T-cell (primary cell): Measurements from ENCODE around the gene ELMOD3. TPM values are rescaled to one million over a fixed set of nuclear protein-coding genes. Genes with fewer than 3 reads are reported as not detected.
A peak's percentile ranks its signal among the peaks of the same experiment; 100 is the strongest.
"Not testable (repeated sequence)": the region's sequence is repeated elsewhere in the genome, so short reads cannot be mapped to it uniquely, and the experiment has no call there.

Experiments
- ATAC-seq, 4 experiments: fragments of 200-7000 bp in 3 of 4; fragments of 150-1000 bp in 1 of 4; cut with Tn5 transposase; replicated peaks in 1 of 4; 1 replicate in 3 of 4; 2 replicates in 1 of 4; pipeline ENCODE4 v1.10.0; 2021; ENCODE audit warnings: moderate library complexity in 3 of 4, mild to moderate bottlenecking in 2 of 4, moderate number of reproducible peaks in 1 of 4
- CTCF ChIA-PET, 2 donors: fragments of 300-600 bp; sonication (Branson Sonifier 250); formaldehyde crosslinking; loops; one replicate each; lab custom pipeline; 2022; ENCODE audit warnings: antibody characterized with exemption in 2 of 2; lab: Charles Lee
- POLR2A ChIA-PET, 2 donors: fragments of 300-600 bp; sonication (Branson Sonifier 250); formaldehyde crosslinking; loops; one replicate each; lab custom pipeline; 2022; ENCODE audit warnings: antibody characterized with exemption in 2 of 2; lab: Charles Lee
- DNase-seq, 35 experiments: peaks; one replicate each; pipeline versions ENCODE4 v3.0.0 to v3.0.0-alpha.2; 2013 to 2023
- H3K27ac ChIP-seq: one replicate; pipeline ENCODE4 v1.5.1; 2013; ENCODE audit warnings: low read length
- H3K27me3 ChIP-seq, 2 experiments: replicated peaks in 1 of 2; 1 replicate in 1 of 2; 2 replicates in 1 of 2; pipeline versions ENCODE4 v1.6.1 to v1.7.0; 2013; ENCODE audit warnings: low read length in 1 of 2, mixed read lengths in 1 of 2; ENCODE audit not compliant: control insufficient read depth in 2 of 2, insufficient read depth in 2 of 2; ENCODE audit errors: extremely low read depth in 1 of 2
- H3K36me3 ChIP-seq, 2 donors: 1 replicate in 1 of 2; 2 replicates in 1 of 2; pipeline versions ENCODE4 v1.6.1 to v1.7.0; 2013; ENCODE audit warnings: low read length in 1 of 2; ENCODE audit not compliant: control insufficient read depth in 2 of 2, insufficient read depth in 1 of 2; ENCODE audit errors: extremely low read depth in 1 of 2
- H3K4me1 ChIP-seq, 2 experiments: 1 replicate in 1 of 2; 2 replicates in 1 of 2; pipeline versions ENCODE4 v1.6.1 to v1.7.0; 2013; ENCODE audit warnings: low read length in 2 of 2, mixed read lengths in 1 of 2; ENCODE audit not compliant: insufficient read depth in 2 of 2, control insufficient read depth in 1 of 2; ENCODE audit errors: extremely low read depth in 1 of 2
- H3K4me3 ChIP-seq, 2 donors: 1 replicate in 1 of 2; 2 replicates in 1 of 2; pipeline versions ENCODE4 v1.5.1 to v1.7.0; 2013; ENCODE audit warnings: mild to moderate bottlenecking in 2 of 2, low read length in 1 of 2, moderate library complexity in 1 of 2; ENCODE audit not compliant: control insufficient read depth in 1 of 2; ENCODE audit errors: extremely low read depth in 1 of 2
- H3K9me3 ChIP-seq: 2 replicates; pipeline ENCODE4 v1.7.0; 2013
- H3K27ac Mint-ChIP-seq, 2 donors: one replicate each; pipeline ENCODE4 v1.8.0; 2020 to 2021; ENCODE audit warnings: mild to moderate bottlenecking in 2 of 2, mixed read lengths in 2 of 2
- H3K27me3 Mint-ChIP-seq, 2 donors: one replicate each; pipeline ENCODE4 v1.8.0; 2021 to 2022; ENCODE audit warnings: mixed read lengths in 2 of 2
- H3K36me3 Mint-ChIP-seq: one replicate; pipeline ENCODE4 v1.8.0; 2021; ENCODE audit warnings: mixed read lengths
- H3K4me1 Mint-ChIP-seq, 3 donors: one replicate each; pipeline ENCODE4 v1.8.0; 2020 to 2022; ENCODE audit warnings: mixed read lengths in 3 of 3, mild to moderate bottlenecking in 1 of 3
- H3K4me3 Mint-ChIP-seq, 3 donors: one replicate each; pipeline ENCODE4 v1.8.0; 2020 to 2022; ENCODE audit warnings: mild to moderate bottlenecking in 3 of 3, mixed read lengths in 3 of 3, moderate library complexity in 3 of 3
- H3K9me3 Mint-ChIP-seq, 3 donors: one replicate each; pipeline ENCODE4 v1.8.0; 2020 to 2022; ENCODE audit warnings: mixed read lengths in 3 of 3
- WGBS: methylation state at CpG from one replicate; pipeline ENCODE4 v1.1.5; 2013; ENCODE audit warnings: missing lambda C conversion rate; ENCODE audit not compliant: insufficient coverage; 5-methylcytosine and 5-hydroxymethylcytosine counted together
- total RNA-seq, 35 experiments: library from RNA in 6 of 35; stranded (reverse) in 6 of 35; fragments of 120-200 nt in 1 of 35; gene quantifications; one replicate each; pipeline versions ENCODE4 v1.2.1 to v1.2.4 and lab custom pipeline; 2013 to 2026

The ELMOD3 gene
- total RNA-seq, 5 donors from 2014 or later (not counting 1 experiment from before 2014, with no cell fraction given), result 18.8 to 30.9 (median 25.2) TPM

DNA sequence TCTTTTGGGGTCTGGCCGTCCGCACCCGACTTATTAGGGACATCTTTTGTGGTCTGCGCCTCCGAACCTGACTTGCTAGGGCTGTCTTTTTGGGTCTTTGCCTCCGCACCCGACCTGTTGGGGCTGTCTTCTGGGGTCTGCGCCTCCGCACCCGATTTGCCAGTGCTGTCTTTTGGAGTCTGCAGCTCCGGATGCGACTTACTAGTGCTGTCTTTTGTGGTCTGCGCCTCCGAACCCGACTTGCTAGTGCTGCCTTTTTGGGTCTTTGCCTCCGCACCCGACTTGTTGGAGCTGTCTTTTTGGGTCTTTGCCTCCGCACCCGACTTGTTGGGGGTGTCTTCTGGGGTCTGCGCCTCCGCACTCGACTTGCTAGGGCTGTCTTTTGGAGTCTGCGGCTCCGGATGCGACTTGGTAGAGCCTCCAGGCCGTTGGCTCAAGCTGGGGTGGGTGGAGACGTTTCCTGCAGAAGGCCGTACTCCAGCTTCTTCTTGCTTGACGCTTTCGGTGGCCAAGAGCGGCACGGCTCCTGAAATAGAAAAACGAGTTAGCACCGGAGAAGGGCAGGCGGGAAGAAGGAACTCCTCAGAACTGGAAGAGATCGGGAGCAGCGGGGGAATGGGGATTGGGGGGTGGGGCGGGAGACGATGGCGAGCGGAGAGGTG, 27.3 kb upstream of the ELMOD3 start:
- Histone ChIP-seq H3K36me3 (peaks cover 3 to 31% of the 10 kb centered on the region in 2 donors), H3K4me1 (peaks cover 36 to 42% of the 10 kb centered on the region in 2 experiments), H3K27me3 (no peaks in the 10 kb centered on the region), H3K9me3 (no peaks in the 10 kb centered on the region), H3K27ac (peak overlapping the region; percentile 97), H3K4me3 (peak overlapping the region; percentile 84 to 95)
- peak; percentile 46 to 74 (median 61) for DNase-seq
- Mint-ChIP-seq H3K4me1 (peaks cover 40 to 67% (median 49%) of the 10 kb centered on the region in 3 donors), H3K36me3 (peaks cover 40% of the 10 kb centered on the region), H3K27ac (peak overlapping the region; percentile 99 to 100), H3K9me3 (no peaks in the 10 kb centered on the region), H3K27me3 (no peaks in the 10 kb centered on the region), H3K4me3 (peak overlapping the region; percentile 94 to 99 (median 97))
- POLR2A ChIA-PET, result interaction anchor here (0.5 to 2.0 kb wide), 11 partner anchors 8 to 870 kb away, joined by 3 to 16 read pairs (median 4); partner anchors contain the start of genes ELMOD3 (in 2 of the 2) and RETSAT (in 2 of the 2)
- peak; percentile 41 to 50 (median 48) for ATAC-seq
- CTCF ChIA-PET, result interaction anchor here (0.5 to 1.4 kb wide), 12 partner anchors 11 to 803 kb away, joined by 3 to 9 read pairs (median 4); partner anchors contain the start of genes ELMOD3 (in 1 of the 2) and VAMP5 (in 1 of the 2)
- 1% methylated on average over 38 of the region's 41 CpGs for WGBS

GRCh38 chr2:85327822-85328617, 26.5 kb upstream of the ELMOD3 start, which contains the start of gene TGOLN2:
TGOLN2 (minus strand) TSS chr2:85327989; CDS start chr2:85327962, 27 bp downstream.
- H3K27me3 Mint-ChIP-seq, result no peaks in the 10 kb centered on the region
- peak; percentile 89 to 97 (median 94) for DNase-seq
- no peaks in the 10 kb centered on the region for H3K9me3 Mint-ChIP-seq
- peak within 1 kb of the TSS; percentile 94 to 99 (median 97) for H3K4me3 Mint-ChIP-seq
- ATAC-seq, result peak; percentile 86 to 92 (median 88)
- no peaks in the 10 kb centered on the region for H3K27me3 ChIP-seq
- H3K9me3 ChIP-seq, result no peaks in the 10 kb centered on the region
- peaks cover 32% of the 10 kb centered on the region for H3K36me3 Mint-ChIP-seq
- POLR2A ChIA-PET, result interaction anchor here (0.5 to 2.0 kb wide), 9 partner anchors 9 to 869 kb away, joined by 3 to 16 read pairs (median 5); partner anchors contain the start of genes ELMOD3 (in 2 of the 2) and RETSAT (in 2 of the 2)
- CTCF ChIA-PET, result interaction anchor here (0.6 to 1.1 kb wide), 7 partner anchors 27 to 804 kb away, joined by 3 to 9 read pairs (median 4); partner anchors contain the start of genes ELMOD3 (in 1 of the 2) and VAMP5 (in 1 of the 2)
- peaks cover 33 to 59% (median 42%) of the 10 kb centered on the region in 3 donors for H3K4me1 Mint-ChIP-seq
- WGBS, result under 1% methylated on average over 55 of the region's 57 CpGs
- H3K36me3 ChIP-seq, result peaks cover 3 to 24% of the 10 kb centered on the region in 2 donors
- H3K27ac ChIP-seq, result peak within 1 kb of the TSS; percentile 97
- peaks cover 31 to 35% of the 10 kb centered on the region in 2 experiments for H3K4me1 ChIP-seq
- peak within 1 kb of the TSS; percentile 99 to 100 for H3K27ac Mint-ChIP-seq
- H3K4me3 ChIP-seq, result peak within 1 kb of the TSS; percentile 84 to 95

DNA sequence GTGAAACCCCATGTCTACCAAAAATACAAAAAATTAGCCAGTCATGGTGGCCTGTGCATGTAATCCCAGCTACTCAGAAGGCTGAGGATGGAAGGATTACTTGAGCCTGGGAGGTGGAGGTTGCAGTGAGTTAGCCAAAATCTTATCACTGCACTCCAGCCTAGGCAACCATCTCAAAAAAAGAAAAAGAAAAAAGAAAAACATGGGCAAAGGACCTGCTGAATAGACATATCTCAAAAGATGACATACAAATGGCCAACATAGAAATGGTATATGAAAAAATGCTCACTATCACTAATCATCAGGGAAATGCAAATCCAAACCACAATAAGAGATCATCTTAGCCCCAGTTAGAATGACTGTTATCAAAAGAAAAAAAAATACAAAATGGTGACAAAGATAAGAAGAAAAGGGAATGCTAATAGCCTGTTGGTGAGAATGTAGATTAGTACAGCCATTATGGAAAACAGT, 25.4 kb upstream of the ELMOD3 start:
- Mint-ChIP-seq H3K27me3 (no peaks in the 10 kb centered on the region), H3K4me1 (peaks cover 21 to 47% (median 30%) of the 10 kb centered on the region in 3 donors), H3K36me3 (peaks cover 26% of the 10 kb centered on the region), H3K9me3 (no peaks in the 10 kb centered on the region), H3K4me3 (peak overlapping the region; percentile 10 to 99 (median 94)), H3K27ac (peak overlapping the region in 1 of 2 donors; percentile 34)
- ChIA-PET POLR2A (no interaction called here), CTCF (no interaction called here)
- Histone ChIP-seq H3K9me3 (no peaks in the 10 kb centered on the region), H3K36me3 (peaks cover 3 to 12% of the 10 kb centered on the region in 2 donors), H3K27ac (no peak overlapping the region), H3K4me3 (no peak overlapping the region), H3K4me1 (peaks cover 23 to 24% of the 10 kb centered on the region in 2 experiments), H3K27me3 (no peaks in the 10 kb centered on the region)
- no peak for DNase-seq
- ATAC-seq, result no peak

DNA sequence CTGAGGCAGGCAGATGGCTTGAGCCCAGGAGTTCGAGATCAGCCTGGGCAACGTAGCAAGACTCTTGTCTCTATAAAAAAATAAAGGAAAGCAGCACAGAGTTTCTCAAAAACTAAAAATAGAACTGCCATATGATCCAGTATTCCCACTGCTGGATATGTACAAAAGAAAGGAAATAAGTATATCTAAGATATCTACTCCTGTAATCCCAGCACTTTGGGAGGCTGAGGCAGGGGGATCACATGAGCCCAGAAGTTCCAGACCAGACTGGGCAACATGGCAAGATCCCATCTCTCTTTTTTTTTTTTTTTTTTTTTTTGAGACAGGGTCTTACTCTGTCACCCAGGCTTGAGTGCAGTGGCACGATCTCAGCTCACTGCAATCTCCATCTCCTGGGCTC, 24.9 kb upstream of the ELMOD3 start:
- not testable (repeated sequence) for ATAC-seq

GRCh38 chr2:85330839-85331636, 23.5 kb upstream of the ELMOD3 start:
- peaks cover 10% of the 10 kb centered on the region for H3K36me3 Mint-ChIP-seq
- ChIA-PET POLR2A (no interaction called here), CTCF (no interaction called here)
- no peaks in the 10 kb centered on the region for H3K27me3 Mint-ChIP-seq
- DNase-seq (no peak), ATAC-seq (no peak)
- H3K4me1 ChIP-seq, result peaks cover 8 to 9% of the 10 kb centered on the region in 2 experiments
- H3K9me3 Mint-ChIP-seq, result no peaks in the 10 kb centered on the region
- peaks cover 0 to 1% of the 10 kb centered on the region in 2 donors for H3K36me3 ChIP-seq
- H3K4me3 Mint-ChIP-seq, result no peak overlapping the region
- 60% methylated on average over 1 of the region's 13 CpGs for WGBS
- no peak overlapping the region for H3K27ac Mint-ChIP-seq
- no peaks in the 10 kb centered on the region for H3K27me3 ChIP-seq
- H3K4me1 Mint-ChIP-seq, result peaks cover 9 to 30% (median 13%) of the 10 kb centered on the region in 3 donors
- no peak overlapping the region for H3K4me3 ChIP-seq
- H3K9me3 ChIP-seq, result no peaks in the 10 kb centered on the region
- no peak overlapping the region for H3K27ac ChIP-seq

More for the DNA sequence above, 24.9 kb upstream of the ELMOD3 start:
- H3K27ac Mint-ChIP-seq, result peak overlapping the region in 1 of 2 donors; percentile 34
- H3K36me3 ChIP-seq, H3K9me3 ChIP-seq, POLR2A ChIA-PET, H3K27me3 Mint-ChIP-seq, H3K27ac ChIP-seq, H3K9me3 Mint-ChIP-seq, H3K4me3 ChIP-seq, DNase-seq, H3K27me3 ChIP-seq, CTCF ChIA-PET: not testable (repeated sequence)
- peak overlapping the region; percentile 10 to 94 (median 39) for H3K4me3 Mint-ChIP-seq
- H3K36me3 Mint-ChIP-seq, result peaks cover 22% of the 10 kb centered on the region
- no CpG with 5 or more reads among the region's 3 CpGs for WGBS
- peaks cover 18 to 19% of the 10 kb centered on the region in 2 experiments for H3K4me1 ChIP-seq
- H3K4me1 Mint-ChIP-seq, result peaks cover 16 to 43% (median 25%) of the 10 kb centered on the region in 3 donors
